K562 (cell line): ENCODE data around the gene FRMD3. TPM values are rescaled to one million over a fixed set of nuclear protein-coding genes. Genes with fewer than 3 reads are reported as not detected.

Experiments
- ATAC-seq: fragments of 200-7000 bp; cut with Tn5 transposase; 3 replicates; pipeline ENCODE4 v1.9.1; 2020; ENCODE audit warnings: moderate library complexity
- BruUV-seq: library from RNA; stranded (reverse); fragments of 400-500 nt; replicated peaks from 2 replicates; lab custom pipeline; 2021; lab: Mats Ljungman, UMichigan
- CTCF ChIA-PET: fragments of 300-600 bp; formaldehyde crosslinking; extraction: SDS; loops from one replicate; lab custom pipeline; 2021; ENCODE audit warnings: low intra/inter-chr PET ratio; lab: Yijun Ruan, JAX
- POLR2A ChIA-PET: fragments of 300-600, 350-650 bp; sonication (Branson Sonifier 250); formaldehyde crosslinking; extraction: SDS; loops from one replicate; lab custom pipeline; 2021; ENCODE audit warnings: antibody characterized with exemption, inconsistent platforms; lab: Yijun Ruan, JAX
- DNase-seq, 4 experiments: peaks; one replicate each; pipeline versions ENCODE4 v3.0.0 to v3.0.0-alpha.2; 2011 to 2018; ENCODE audit warnings: low spot score in 3 of 4, mixed read lengths in 3 of 4; ENCODE audit errors: extremely low read depth in 1 of 4
- FAIRE-seq: peaks from 2 replicates; lab custom pipeline; 2011; peaks lifted over from hg19 to GRCh38; lab: Jason Lieb, UNC
- H2AFZ ChIP-seq: 2 replicates; pipeline ENCODE4 v1.6.0; 2011; ENCODE audit warnings: low read depth, low read length, control low read depth, inconsistent platforms
- H3K27ac ChIP-seq: fragments of 200-600 bp; 3 replicates; pipeline ENCODE4 v1.8.0; 2011; ENCODE audit warnings: low read depth, mild to moderate bottlenecking, control low read depth, inconsistent platforms, low read length, moderate library complexity, mixed read lengths; ENCODE audit errors: extremely low read depth
- H3K27me3 ChIP-seq, 2 experiments: fragments of 300-600 bp in 1 of 2; 2 replicates in 1 of 2; 3 replicates in 1 of 2; pipeline versions ENCODE4 v1.6.0 to v1.8.0; 2011; ENCODE audit warnings: inconsistent platforms in 2 of 2, low read length in 2 of 2, mild to moderate bottlenecking in 1 of 2, mixed read lengths in 1 of 2, moderate library complexity in 1 of 2; ENCODE audit not compliant: control insufficient read depth in 2 of 2, insufficient read depth in 2 of 2
- H3K36me3 ChIP-seq: fragments of 300-600 bp; 3 replicates; pipeline ENCODE4 v1.8.0; 2011; ENCODE audit warnings: mild to moderate bottlenecking, low read length, inconsistent platforms; ENCODE audit not compliant: control insufficient read depth, insufficient read depth
- H3K4me1 ChIP-seq, 2 experiments: fragments of 200-600 bp in 1 of 2; replicated peaks in 1 of 2; 2 replicates in 1 of 2; 3 replicates in 1 of 2; pipeline versions ENCODE4 v1.5.1 to v1.8.0; 2011; ENCODE audit warnings: inconsistent platforms in 2 of 2, low read length in 2 of 2, mild to moderate bottlenecking in 1 of 2, mixed read lengths in 1 of 2, moderate library complexity in 1 of 2; ENCODE audit not compliant: control insufficient read depth in 2 of 2, insufficient read depth in 2 of 2
- H3K4me2 ChIP-seq: 2 replicates; pipeline ENCODE4 v1.6.1; 2011; ENCODE audit warnings: low read length, control low read depth, inconsistent platforms, mixed read lengths; ENCODE audit not compliant: insufficient read depth
- H3K4me3 ChIP-seq: fragments of 200-600 bp; sonication (generic), shearing (Covaris generic); 2 replicates; pipeline ENCODE4 v1.5.1; 2016; ENCODE audit warnings: control low read depth, inconsistent platforms
- H3K79me2 ChIP-seq: fragments of 200-600 bp; 3 replicates; pipeline ENCODE4 v1.8.0; 2011; ENCODE audit warnings: low read length, inconsistent platforms; ENCODE audit not compliant: control insufficient read depth, insufficient read depth
- H3K9ac ChIP-seq, 2 experiments: 2 replicates each; pipeline versions ENCODE4 v1.6.0 to v1.6.1; 2011; ENCODE audit warnings: low read depth in 2 of 2, low read length in 2 of 2, control low read depth in 1 of 2, inconsistent platforms in 1 of 2, mild to moderate bottlenecking in 1 of 2, mixed read lengths in 1 of 2; ENCODE audit not compliant: insufficient read depth in 1 of 2
- H3K9me1 ChIP-seq: one replicate; pipeline ENCODE4 v1.6.0; 2011; ENCODE audit warnings: inconsistent platforms, mild to moderate bottlenecking, low read length, moderate library complexity; ENCODE audit not compliant: control insufficient read depth, insufficient read depth
- H3K9me3 ChIP-seq: replicated peaks from 2 replicates; pipeline ENCODE4 v1.5.1; 2011; ENCODE audit warnings: low read depth, low read length, inconsistent platforms; ENCODE audit not compliant: control insufficient read depth, insufficient read depth
- H4K20me1 ChIP-seq: replicated peaks from 2 replicates; pipeline ENCODE4 v1.6.1; 2011; ENCODE audit warnings: low read length, inconsistent platforms, mixed read lengths; ENCODE audit not compliant: control insufficient read depth, insufficient read depth
- ATF1 ChIP-seq, 2 experiments: fragments of 450-650 bp in 1 of 2; IDR thresholded peaks; 2 replicates each; pipeline ENCODE4 v1.6.1; 2016; ENCODE audit warnings: missing compliant biosample characterization in 1 of 2, missing genetic modification characterization in 1 of 2
- CCAR2 ChIP-seq: fragments of 200-400 bp; formaldehyde crosslinking; IDR thresholded peaks from 2 replicates; pipeline ENCODE4 v1.6.1; 2017; ENCODE audit warnings: mild to moderate bottlenecking, low read depth, low read length
- CHD1 ChIP-seq: fragments of 200-600 bp; sonication (generic); IDR thresholded peaks from one replicate; pipeline ENCODE4 v1.6.1; 2012; ENCODE audit warnings: mild to moderate bottlenecking, moderate library complexity, low read length, inconsistent platforms
- ESRRA ChIP-seq: fragments of 450-650 bp; IDR thresholded peaks from 2 replicates; pipeline ENCODE4 v1.6.1; 2014; ENCODE audit warnings: low read depth, mild to moderate bottlenecking, moderate library complexity, borderline replicate concordance
- EWSR1 ChIP-seq: fragments of 450-650 bp; IDR thresholded peaks from 2 replicates; pipeline ENCODE4 v1.6.1; 2018; ENCODE audit warnings: borderline replicate concordance, mild to moderate bottlenecking, low read depth, moderate library complexity; ENCODE audit not compliant: partially characterized antibody
- GTF2A2 ChIP-seq: IDR thresholded peaks from 2 replicates; pipeline ENCODE4 v1.6.1; 2016; ENCODE audit warnings: mild to moderate bottlenecking, missing genetic modification characterization, missing compliant biosample characterization
- KHSRP ChIP-seq: fragments of 450-650 bp; IDR thresholded peaks from 2 replicates; pipeline ENCODE4 v1.6.1; 2017
- MCM2 ChIP-seq: fragments of 450-650 bp; IDR thresholded peaks from 2 replicates; pipeline ENCODE4 v1.6.1; 2017; ENCODE audit warnings: low read depth, mild to moderate bottlenecking
- MCM7 ChIP-seq, 2 experiments: fragments of 450-650 bp; IDR thresholded peaks; 2 replicates each; pipeline ENCODE4 v1.6.1; 2016 to 2018
- MTA3 ChIP-seq: fragments of 450-650 bp; formaldehyde crosslinking; IDR thresholded peaks from 2 replicates; pipeline ENCODE4 v1.6.1; 2017; ENCODE audit warnings: mild to moderate bottlenecking, borderline replicate concordance
- RAD51 ChIP-seq: fragments of 450-650 bp; IDR thresholded peaks from 2 replicates; pipeline ENCODE4 v1.7.1; 2016; ENCODE audit warnings: low read depth, mild to moderate bottlenecking, borderline replicate concordance
- TFE3 ChIP-seq: fragments of 450-650 bp; formaldehyde crosslinking; IDR thresholded peaks from 2 replicates; pipeline ENCODE4 v1.4.0; 2020; ENCODE audit warnings: mild to moderate bottlenecking, mixed read lengths
- WHSC1 ChIP-seq: IDR thresholded peaks from one replicate; pipeline ENCODE4 v1.6.1; 2012; ENCODE audit warnings: low read length, control low read depth, inconsistent platforms
- XRCC4 ChIP-seq: IDR thresholded peaks from one replicate; pipeline ENCODE4 v1.6.1; 2011; ENCODE audit not compliant: insufficient read depth, insufficient read length; ENCODE audit errors: extremely low read depth
- YY1 ChIP-seq, 3 experiments: IDR thresholded peaks; 2 replicates each; pipeline ENCODE4 v1.6.1; 2011; ENCODE audit warnings: low read length in 2 of 3, mild to moderate bottlenecking in 2 of 3, moderate library complexity in 2 of 3, borderline replicate concordance in 1 of 3, control low read depth in 1 of 3, low read depth in 1 of 3; ENCODE audit not compliant: insufficient read depth in 3 of 3, insufficient replicate concordance in 2 of 3, control insufficient read depth in 1 of 3, insufficient read length in 1 of 3; ENCODE audit errors: extremely low read depth in 1 of 3
- ZNF217 ChIP-seq: sonication (generic); formaldehyde crosslinking; IDR thresholded peaks from 2 replicates; pipeline ENCODE4 v1.8.0; 2022; ENCODE audit warnings: mild to moderate bottlenecking, missing genetic modification reagents
- ZNF398 ChIP-seq: fragments of 250-450 bp; sonication (Bioruptor Pico); IDR thresholded peaks from 2 replicates; pipeline ENCODE4 v1.8.0; 2021; ENCODE audit warnings: moderate library complexity, mild to moderate bottlenecking, inconsistent platforms
- ZNF436 ChIP-seq: fragments of 250-450, 450-650 bp; sonication (Bioruptor Pico); formaldehyde crosslinking; IDR thresholded peaks from 2 replicates; pipeline ENCODE4 v1.7.0; 2020; ENCODE audit warnings: mild to moderate bottlenecking
- ZNF644 ChIP-seq: fragments of 200-800 bp; sonication (Bioruptor generic); IDR thresholded peaks from 2 replicates; pipeline ENCODE4 v1.6.1; 2016; ENCODE audit warnings: low read depth, missing genetic modification characterization, missing compliant biosample characterization
- WGBS: fragments of 100-300 bp; shearing (Covaris generic); methylation state at CpG from one replicate; pipeline ENCODE4 v1.1.6; 2016; ENCODE audit warnings: low coverage, mixed read lengths; ENCODE audit not compliant: insufficient coverage; ENCODE audit errors: missing lambda C conversion rate; 5-methylcytosine and 5-hydroxymethylcytosine counted together
- in situ Hi-C: fragments of 300-500 bp; cut with MboI; formaldehyde crosslinking; loops from 4 replicates; pipeline ENCODE4 v1.15.0; 2018; ENCODE audit warnings: inconsistent platforms, mixed read lengths
- intact Hi-C: fragments of 100-400 bp; cut with micrococcal nuclease; formaldehyde crosslinking; loops from 2 replicates; pipeline ENCODE4 v1.14.2; 2022
- polyA plus RNA-seq, 8 experiments: library from polyadenylated mRNA; depleted of rRNA in 4 of 8; stranded (reverse) in 5 of 8; unstranded in 3 of 8; fragments of >200 nt; fragmentation: Nextera tagmentation in 2 of 8; fragmentation: Illumina TruSeq in 1 of 8; extraction: Ambion mirVana in 2 of 8; extraction: Trizol in 1 of 8; gene quantifications; 2 replicates each; pipeline versions ENCODE4 v1.2.1 to v1.2.3, GENCODE V29; 2011 to 2014; ENCODE audit warnings: inconsistent platforms in 1 of 8, missing spikeins in 1 of 8
- total RNA-seq, 7 experiments: library from RNA; depleted of rRNA in 6 of 7; stranded (reverse); fragments of >200 nt in 6 of 7; fragmentation: Illumina TruSeq in 2 of 7; extraction: Trizol in 2 of 7; gene quantifications; 2 replicates each; pipeline versions ENCODE4 v1.2.1 to v1.2.3, GENCODE V29; 2011 to 2021; ENCODE audit warnings: low replicate concordance in 1 of 7

FRMD3 gene
- total and polyA plus RNA-seq, 9 of the 15 experiments (the other 6 are each of a cell fraction or from before 2014, with no cell fraction given), result 0.09 to 0.51 (median 0.21) TPM

GRCh38 chr9:83317244-83317643 lies 221.0 kb downstream of the FRMD3 start:
- no peaks in the 10 kb centered on the region for H3K27me3 ChIP-seq
- no peak for DNase-seq
- no peaks in the 10 kb centered on the region for H3K36me3 ChIP-seq
- ATAC-seq, result no peak
- in situ Hi-C loops (no loop called here), intact Hi-C loops (no loop called here)
- H4K20me1 ChIP-seq, result no peaks in the 10 kb centered on the region
- H3K4me2 ChIP-seq, result no peak overlapping the region
- H3K79me2 ChIP-seq, result no peaks in the 10 kb centered on the region
- no TSS peak for BruUV-seq
- H3K9ac ChIP-seq, result no peak overlapping the region
- H3K9me1 ChIP-seq, result no peaks in the 10 kb centered on the region
- FAIRE-seq, result no peak
- no peak for TF ChIP-seq MCM7 (IDR thresholded peaks at IDR 0.05)
- no peak for TF ChIP-seq ZNF644
- TF ChIP-seq XRCC4, result no peak
- no peak for TF ChIP-seq ATF1 (CRISPR knock-in tag; IDR thresholded peaks at IDR 0.05)
- TF ChIP-seq ATF1 (tag; IDR thresholded peaks at IDR 0.05), result no peak
- TF ChIP-seq WHSC1, result no peak
- TF ChIP-seq ZNF217, result no peak
- TF ChIP-seq ESRRA, result no peak
- TF ChIP-seq YY1 (IDR thresholded peaks at IDR 0.05; ENCODE audit: borderline replicate concordance in 1 of 3, control insufficient read depth in 1 of 3, extremely low read depth in 1 of 3, insufficient read depth in 3 of 3, insufficient read length in 1 of 3, insufficient replicate concordance in 2 of 3, low read depth in 1 of 3, low read length in 2 of 3), result no peak
- TF ChIP-seq GTF2A2 (tag), result no peak
- no peak for TF ChIP-seq EWSR1
- no peak for TF ChIP-seq ZNF436
- no peak for TF ChIP-seq MCM2
- no peak for TF ChIP-seq CHD1
- no peak for TF ChIP-seq KHSRP
- no peak for TF ChIP-seq TFE3
- no peak for TF ChIP-seq RAD51
- TF ChIP-seq CCAR2, result no peak
- no peak for TF ChIP-seq ZNF398
- no peak for TF ChIP-seq MTA3
- H3K4me3 ChIP-seq, result no peak overlapping the region
- no peaks in the 10 kb centered on the region for H3K4me1 ChIP-seq
- no peaks in the 10 kb centered on the region for H3K9me3 ChIP-seq
- ChIA-PET CTCF (no interaction called here), POLR2A (no interaction called here)
- WGBS, result 0% methylated on average over 1 of the region's 2 CpGs
- no peak overlapping the region for H2AFZ ChIP-seq
- no peak overlapping the region for H3K27ac ChIP-seq
